ENCODE data around the gene FBXL17.
"Not testable (repeated sequence)": the region's sequence is repeated elsewhere in the genome, so short reads cannot be mapped to it uniquely, and the experiment has no call there.

The FBXL17 gene

GRCh38 chr5:108381954-108382783, at the start of gene FBXL17:
TSS of gene FBXL17 (minus strand) at chr5:108382098.
- peak; percentile 75 for DNase-seq

- no peak for DNase-seq
Observed at GRCh38 chr5:108430931-108431608, 49.2 kb upstream of the FBXL17 start.

- no peak for DNase-seq
Observed at GRCh38 chr5:108421713-108422112, 39.8 kb upstream of the FBXL17 start.

GRCh38 chr5:108420755-108421154, 38.9 kb upstream of the FBXL17 start:
- no peak for DNase-seq

- DNase-seq = no peak
Observed at GRCh38 chr5:108420158-108420557, 38.3 kb upstream of the FBXL17 start.

- no peak for DNase-seq
Observed at GRCh38 chr5:108418197-108418596, 36.3 kb upstream of the FBXL17 start.

- DNase-seq = no peak
Observed at GRCh38 chr5:108417166-108417670, 35.3 kb upstream of the FBXL17 start.

GRCh38 chr5:108415726-108416125, 33.8 kb upstream of the FBXL17 start:
- no peak for DNase-seq

- no peak for DNase-seq
Observed at GRCh38 chr5:108409786-108410185, 27.9 kb upstream of the FBXL17 start.

GRCh38 chr5:108405201-108405600, 23.3 kb upstream of the FBXL17 start:
- not testable (repeated sequence) for DNase-seq

- DNase-seq = no peak
Observed at GRCh38 chr5:108398964-108399363, 17.1 kb upstream of the FBXL17 start.

GRCh38 chr5:108396837-108397236, 14.9 kb upstream of the FBXL17 start:
- not testable (repeated sequence) for DNase-seq

GRCh38 chr5:108387758-108388157, 5.9 kb upstream of the FBXL17 start:
- no peak for DNase-seq

- DNase-seq = no peak
Observed at GRCh38 chr5:108386345-108387061, 4.6 kb upstream of the FBXL17 start.

- DNase-seq = no peak
Observed at GRCh38 chr5:108384741-108385140, 2.8 kb upstream of the FBXL17 start.

GRCh38 chr5:108382784-108383330, 959 bp upstream of the FBXL17 start:
- no peak for DNase-seq

GRCh38 chr5:108381350-108381953, 446 bp downstream of the FBXL17 start:
- peak; percentile 67 for DNase-seq

GRCh38 chr5:108380531-108381349, 1.2 kb downstream of the FBXL17 start:
- DNase-seq = peak; percentile 42

- DNase-seq = no peak
Observed at GRCh38 chr5:108379722-108380530, 2.0 kb downstream of the FBXL17 start.

GRCh38 chr5:108375768-108376167, 6.1 kb downstream of the FBXL17 start:
- DNase-seq = no peak

- DNase-seq = no peak
Observed at GRCh38 chr5:108373426-108373825, 8.5 kb downstream of the FBXL17 start.
